GM12872 (cell line): ENCODE data around the gene GLA.

Experiments used
- CTCF ChIP-seq: IDR thresholded peaks from 3 replicates; pipeline ENCODE4 v1.5.1; 2011; ENCODE audit warnings: low read depth, mild to moderate bottlenecking, low read length, moderate library complexity; ENCODE audit not compliant: insufficient read depth

The GLA gene

DNA sequence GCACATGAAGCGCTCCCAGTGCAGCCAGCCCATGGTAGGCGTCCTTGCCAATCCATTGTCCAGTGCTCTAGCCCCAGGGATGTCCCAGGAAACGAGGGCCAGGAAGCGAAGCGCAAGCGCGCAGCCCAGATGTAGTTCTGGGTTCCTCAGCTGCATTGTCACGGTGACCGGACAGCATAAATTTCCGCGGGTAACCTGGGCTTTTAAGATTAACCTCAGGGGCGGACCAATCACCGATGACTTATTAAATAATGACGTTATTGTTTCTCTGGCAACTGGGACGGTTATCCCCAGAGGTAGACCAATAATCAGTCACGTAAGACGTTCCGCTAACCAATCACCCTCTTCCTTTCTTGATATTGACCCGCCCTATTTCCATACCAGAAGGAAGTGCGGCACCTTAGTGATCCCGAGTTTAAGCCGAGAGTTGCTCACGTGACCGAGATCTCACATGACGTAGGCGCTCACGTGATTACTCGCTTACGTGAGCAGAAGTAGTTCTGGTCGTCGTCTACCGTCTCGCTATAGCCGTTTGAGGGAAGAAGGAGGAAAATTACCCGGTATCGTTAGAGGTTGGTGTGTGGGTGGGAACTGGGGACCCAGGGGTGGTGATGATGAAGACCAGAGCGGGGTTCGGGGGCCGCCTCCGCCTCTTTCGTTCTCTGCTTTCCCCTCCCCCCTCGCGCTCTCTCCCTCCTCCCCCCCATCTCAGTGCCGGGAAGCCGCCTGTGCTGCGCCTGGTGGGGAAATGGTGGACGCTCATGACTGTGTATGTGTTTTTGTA, at the start of gene GLA, which contains the start of gene HNRNPH2:
GLA (minus strand) TSS at position 178 of the 784 bp plus-strand sequence; CDS start at position 156, 22 bp downstream.
HNRNPH2 (plus strand) TSS at position 475 of the 784 bp plus-strand sequence. CDS start 3,767 bp downstream, outside the sequence.
- TF ChIP-seq CTCF: no peak

DNA sequence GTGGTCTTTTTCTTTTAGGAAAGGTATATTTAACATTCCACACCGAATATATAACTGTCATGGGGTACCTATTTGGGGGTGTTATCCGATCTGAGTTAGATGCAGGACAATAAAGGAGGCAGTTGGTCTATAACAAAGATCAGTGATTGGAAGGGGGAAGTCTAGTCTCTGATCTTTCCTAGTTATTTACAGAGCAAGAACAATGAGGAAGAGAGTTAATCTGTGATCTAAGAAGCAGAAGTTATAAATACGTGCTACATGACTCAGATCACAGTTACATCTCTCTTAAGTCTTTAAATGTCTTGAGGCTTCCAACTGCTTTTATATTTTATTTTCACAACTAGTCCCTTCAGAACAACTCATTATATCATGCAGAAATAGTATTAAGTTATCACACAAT, 44.3 kb upstream of the GLA start:
- no peak for TF ChIP-seq CTCF

DNA sequence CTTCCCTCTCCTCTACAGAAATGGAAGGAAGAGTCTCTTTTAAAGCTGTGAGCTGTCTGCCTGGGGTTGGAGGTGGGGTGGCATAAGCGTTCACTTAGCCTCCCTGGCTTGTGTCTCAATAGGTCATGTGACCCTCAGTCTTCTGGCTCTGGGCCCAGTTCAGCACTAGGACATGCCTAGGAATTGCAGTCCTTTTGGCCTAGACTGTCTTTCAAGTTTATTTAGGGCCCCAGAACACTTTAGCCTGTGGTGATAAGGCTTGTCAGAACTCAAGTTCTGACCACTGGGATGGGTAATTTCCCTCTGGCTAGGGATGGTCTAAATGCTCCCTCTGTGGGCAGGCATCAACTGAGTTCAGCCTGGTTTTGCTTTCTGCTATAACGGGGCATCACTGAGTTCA, 43.2 kb upstream of the GLA start:
- no peak for TF ChIP-seq CTCF

DNA sequence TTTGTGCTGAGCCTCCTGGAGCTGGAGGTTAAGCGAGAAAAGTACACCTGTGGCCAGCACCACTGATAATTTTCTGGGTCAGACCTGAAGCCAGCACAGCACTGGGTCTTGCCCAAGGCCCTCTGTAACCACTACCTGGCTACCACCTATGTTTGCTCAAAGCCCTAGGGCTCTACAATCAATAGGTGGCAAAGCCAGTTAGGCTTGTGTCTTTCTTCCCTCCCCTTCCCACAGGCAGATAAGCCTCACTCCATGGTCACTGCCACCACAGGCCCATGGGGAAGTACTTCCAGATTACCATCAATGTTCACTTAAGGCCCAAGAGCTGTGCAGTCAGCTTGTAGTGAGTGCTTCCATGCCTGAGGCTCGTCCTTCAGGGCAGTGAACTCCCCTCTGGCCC, 42.4 kb upstream of the GLA start:
- TF ChIP-seq CTCF: no peak

GRCh38 chrX:101449279-101449678, 41.6 kb upstream of the GLA start:
- no peak for TF ChIP-seq CTCF

DNA sequence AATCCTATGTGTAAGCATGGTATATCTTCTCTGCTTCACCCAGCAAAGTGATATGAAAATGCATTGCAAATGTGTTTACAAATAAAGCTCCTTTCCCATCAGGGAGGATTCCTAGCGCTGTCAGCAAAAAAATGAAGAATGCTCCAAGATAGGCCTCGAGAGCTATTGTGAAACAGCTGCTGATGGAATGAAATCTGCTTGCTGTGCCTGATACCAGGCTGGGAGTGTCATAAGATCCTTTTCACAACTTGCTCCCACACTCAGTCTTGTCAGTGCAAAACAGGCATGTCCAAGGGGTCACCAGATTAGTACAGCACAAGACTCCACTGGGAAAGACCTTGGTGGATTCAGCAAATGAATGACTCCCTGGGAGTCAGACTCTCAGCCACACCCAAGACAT, 34.4 kb upstream of the GLA start:
- no peak for TF ChIP-seq CTCF

DNA sequence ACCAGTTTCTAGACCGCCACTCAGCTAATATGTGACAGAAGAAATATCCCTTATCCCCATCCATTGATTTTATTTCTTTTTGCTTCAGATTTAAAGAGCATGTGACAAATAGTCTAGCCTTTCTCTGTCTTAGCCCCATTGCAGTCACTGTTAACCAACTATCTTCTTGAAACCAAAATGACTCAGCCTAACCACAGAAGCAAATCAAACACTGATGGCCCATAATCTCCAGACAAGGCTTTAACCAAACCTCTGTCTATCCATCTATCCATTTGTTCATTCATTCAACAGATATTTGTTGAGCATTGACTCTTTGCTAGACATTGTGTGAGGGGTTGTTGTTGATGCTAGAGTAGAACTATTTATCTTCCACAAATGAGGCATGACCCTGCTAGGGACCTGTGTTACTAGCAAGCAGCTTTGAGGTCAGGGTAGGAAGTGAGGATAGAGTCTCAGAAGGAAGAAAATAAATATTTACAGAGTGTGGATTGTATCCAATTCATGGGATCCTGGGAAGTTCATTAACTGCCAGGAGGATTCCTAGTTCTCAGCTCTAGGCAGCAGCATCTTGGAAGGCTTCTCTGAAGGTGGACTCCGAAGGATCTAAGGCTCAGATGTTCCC, 22.8 kb upstream of the GLA start:
- TF ChIP-seq CTCF: no peak
